ENCODE data around the gene KNOP1.

DNA sequence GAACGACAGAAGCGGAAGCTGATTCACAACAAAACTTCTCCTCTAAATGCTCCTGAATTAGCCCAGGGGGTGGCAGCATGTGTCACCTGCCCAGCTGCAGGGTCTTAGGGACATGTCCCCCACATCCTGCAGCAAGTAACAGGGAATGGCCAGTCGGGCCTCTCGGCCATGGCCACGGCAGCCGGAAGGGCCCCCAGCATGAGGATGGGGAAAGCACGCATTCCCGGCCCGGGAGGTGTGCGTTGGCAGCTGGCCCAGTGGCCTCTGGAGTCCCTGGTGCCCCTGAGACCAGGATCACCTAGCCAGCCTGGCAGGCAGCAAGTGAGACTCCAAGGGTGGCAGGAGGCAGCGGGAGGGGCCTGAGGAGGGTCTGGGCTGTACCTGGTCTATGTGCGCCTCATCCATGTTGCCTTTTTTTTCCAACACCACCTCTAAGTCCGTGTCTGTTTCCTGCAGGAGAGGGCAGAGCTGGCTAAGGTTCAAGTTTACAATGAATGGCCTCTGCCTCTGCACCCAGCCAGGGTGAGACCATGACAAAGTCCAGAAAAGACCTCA, 7.0 kb downstream of the KNOP1 start:
- no peak for TF ChIP-seq POLR2AphosphoS5 (IDR thresholded peaks at IDR 0.05; ENCODE audit: low read depth, low read length)
- no peak for TF ChIP-seq POLR2A (IDR thresholded peaks at IDR 0.05; ENCODE audit: low read depth, low read length)
- TF ChIP-seq TAF1 (IDR thresholded peaks at IDR 0.05; ENCODE audit: borderline replicate concordance, low read depth, low read length), result no peak
